HG02588 (cell line): ENCODE measurements around the gene SURF4.

Experiments
- ATAC-seq: cut with Tn5 transposase; IDR thresholded peaks from one replicate; pipeline ENCODE4 v1.9.1; 2021; ENCODE audit warnings: mild to moderate bottlenecking, moderate library complexity; ENCODE audit not compliant: unreplicated experiment

Gene SURF4

DNA sequence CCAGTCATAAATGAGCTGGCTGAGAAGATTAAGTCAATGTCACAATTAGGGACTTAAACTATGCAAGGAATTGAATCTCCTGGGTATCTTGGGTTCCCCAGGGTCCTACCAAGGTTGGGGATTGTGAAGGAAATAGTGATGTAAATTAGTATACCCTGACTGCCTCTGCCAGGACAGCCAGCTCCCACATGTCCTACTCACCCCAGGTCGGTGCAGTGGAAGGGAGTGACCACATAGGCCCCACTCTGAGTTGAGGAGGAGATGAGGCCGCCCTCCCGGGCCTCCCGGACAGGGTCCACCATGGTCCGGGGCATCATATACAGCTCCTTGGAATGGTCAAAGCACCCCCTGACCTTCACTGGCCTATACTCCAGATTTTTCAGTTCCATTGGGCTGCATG lies 22.3 kb downstream of the SURF4 start:
- ATAC-seq: no peak

DNA sequence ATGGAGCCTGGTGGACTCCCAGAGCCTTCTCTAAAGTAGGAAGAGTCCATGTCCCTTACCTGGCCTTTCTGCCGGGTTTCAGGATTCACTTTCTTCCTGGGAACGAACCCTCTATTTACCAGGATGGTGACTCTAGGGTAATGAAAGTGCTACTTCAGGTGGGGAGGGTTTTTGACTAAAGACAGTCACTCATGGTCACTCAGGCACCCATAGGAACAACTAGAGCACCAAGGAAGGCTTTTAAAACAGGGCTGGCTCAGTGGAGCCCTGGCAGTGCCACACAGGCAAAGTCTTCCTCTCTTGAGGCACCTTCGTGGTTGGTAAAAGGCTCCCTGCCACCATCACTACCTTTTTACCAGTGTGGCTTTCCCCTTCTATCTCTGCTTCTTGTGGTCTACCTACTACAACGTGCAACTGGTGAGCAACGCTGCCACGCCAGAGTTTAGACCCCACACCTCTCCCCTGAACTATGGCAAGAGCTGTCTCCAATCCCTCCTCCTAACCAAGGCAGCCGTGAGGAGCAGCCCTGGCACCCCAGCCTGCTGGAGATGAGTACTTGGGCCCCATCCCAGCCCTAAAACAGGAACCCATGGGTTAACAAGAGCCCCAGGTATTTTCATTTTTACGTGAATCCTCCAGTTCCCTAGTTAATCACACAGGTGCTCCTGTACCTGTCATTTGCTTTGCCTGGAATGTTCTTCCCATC lies 23.1 kb downstream of the SURF4 start:
- ATAC-seq: no peak

DNA sequence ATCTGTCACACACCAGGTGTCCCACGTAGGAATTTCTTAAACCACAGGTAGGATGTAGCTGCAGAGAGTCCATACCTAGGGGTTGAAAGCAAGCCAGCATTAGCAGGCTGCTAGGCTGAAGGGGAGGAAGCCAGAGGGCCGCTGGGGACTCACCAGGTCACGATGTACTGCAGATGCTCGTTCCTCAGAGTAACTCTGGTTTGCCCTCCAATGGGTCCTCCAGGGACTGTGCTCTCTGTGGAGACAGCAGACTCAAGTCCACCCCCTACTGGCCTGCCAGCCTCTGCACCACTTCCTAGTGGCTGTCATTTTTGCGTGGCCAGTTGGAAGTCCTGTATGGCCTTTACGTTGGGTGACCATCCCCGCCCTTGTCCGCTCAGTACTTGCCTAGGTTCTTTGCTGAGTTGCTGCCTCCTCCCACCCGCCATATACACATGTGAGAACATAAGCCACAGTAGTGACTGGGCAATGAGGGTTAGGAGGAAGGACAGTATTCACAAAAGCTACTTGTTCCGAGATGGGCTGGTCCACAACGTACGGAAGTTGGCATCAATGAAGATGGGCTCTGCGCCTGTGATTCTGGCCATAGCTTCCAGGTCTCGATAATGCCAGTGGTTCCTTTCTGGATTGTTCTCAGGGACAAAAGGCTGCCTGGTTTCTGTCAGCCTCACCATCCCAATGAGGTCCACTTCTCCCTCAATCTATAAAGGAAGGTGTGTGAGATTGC lies 23.8 kb downstream of the SURF4 start:
- no peak for ATAC-seq

DNA sequence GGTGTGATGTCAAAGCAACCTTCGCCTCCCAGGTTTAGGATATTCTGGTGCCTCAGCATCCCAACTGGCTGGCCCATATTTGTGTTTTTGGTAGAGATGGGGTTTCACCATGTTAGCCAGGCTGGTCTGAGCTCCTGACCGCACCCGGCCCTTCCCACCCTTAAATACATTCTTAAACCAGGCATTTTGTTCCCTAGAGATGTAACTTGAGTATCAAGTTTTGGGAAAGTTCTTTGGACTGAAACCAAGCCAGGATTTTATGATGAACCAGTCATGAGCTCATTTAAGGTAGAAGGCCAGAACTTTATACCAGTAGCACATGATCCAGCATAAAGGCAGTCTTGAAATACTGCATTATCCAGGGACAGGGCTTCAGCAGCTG lies 24.3 kb downstream of the SURF4 start:
- no peak for ATAC-seq

DNA sequence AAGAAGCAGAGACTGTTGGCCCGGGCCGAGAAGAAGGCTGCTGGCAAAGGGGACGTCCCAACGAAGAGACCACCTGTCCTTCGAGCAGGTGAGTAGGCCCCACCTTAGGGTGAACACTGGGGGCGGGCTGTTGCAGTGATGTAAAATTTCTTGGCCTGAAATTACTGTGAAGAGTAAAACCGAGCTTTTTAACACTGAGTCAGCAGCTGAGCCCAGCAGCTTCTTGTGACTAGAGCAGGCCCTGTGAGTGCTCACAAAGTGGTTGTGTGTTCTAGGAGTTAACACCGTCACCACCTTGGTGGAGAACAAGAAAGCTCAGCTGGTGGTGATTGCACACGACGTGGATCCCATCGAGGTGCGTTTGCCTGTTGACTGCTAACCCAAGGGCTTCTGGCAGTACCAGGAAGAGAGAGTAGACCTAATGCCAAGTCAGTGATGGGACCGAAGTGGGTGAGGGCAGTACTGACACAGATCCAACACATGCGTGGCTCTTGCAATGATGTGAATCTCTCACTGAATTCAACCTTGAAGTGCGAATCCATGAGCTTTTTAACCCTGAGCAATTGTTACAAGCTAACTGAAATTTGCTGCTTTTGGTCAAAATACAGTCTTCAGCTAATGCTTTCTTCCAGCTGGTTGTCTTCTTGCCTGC lies 25.8 kb downstream of the SURF4 start:
- ATAC-seq: no peak

DNA sequence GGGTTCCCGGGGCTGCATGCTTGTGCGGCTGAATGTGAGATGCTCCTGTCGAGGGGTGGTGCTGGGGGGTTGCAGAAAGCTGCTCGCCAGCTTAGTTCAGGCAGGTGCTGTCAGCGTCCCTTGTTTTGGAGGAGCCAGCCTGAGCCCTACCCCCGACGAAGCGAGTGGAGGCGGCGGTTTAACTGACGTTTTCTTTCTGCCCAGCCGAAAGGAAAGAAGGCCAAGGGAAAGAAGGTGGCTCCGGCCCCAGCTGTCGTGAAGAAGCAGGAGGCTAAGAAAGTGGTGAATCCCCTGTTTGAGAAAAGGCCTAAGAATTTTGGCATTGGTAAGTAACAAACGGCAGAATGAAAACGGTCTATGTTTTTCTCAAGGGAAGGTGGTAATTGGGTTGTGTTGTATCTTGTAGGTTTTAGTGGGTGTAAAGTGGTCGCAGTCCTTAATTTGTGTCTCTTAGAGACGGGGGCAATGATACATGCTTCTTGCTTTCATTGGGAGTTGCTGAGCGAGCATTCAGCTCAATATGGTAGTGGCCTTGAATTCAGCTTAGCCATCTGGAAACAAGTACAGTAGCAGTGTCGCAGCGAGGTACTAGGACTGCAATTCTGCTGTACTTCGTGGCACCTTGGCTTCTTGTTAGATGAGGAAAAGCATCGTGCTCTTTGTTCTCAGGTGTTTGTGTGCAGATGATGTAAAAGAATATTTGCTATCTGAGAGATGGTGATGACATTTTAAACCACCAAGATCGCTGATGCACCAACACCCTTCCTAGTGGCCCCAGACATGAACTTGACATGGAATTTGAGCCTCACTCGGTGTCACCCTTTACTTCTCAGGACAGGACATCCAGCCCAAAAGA lies 26.9 kb downstream of the SURF4 start:
- ATAC-seq: no peak

DNA sequence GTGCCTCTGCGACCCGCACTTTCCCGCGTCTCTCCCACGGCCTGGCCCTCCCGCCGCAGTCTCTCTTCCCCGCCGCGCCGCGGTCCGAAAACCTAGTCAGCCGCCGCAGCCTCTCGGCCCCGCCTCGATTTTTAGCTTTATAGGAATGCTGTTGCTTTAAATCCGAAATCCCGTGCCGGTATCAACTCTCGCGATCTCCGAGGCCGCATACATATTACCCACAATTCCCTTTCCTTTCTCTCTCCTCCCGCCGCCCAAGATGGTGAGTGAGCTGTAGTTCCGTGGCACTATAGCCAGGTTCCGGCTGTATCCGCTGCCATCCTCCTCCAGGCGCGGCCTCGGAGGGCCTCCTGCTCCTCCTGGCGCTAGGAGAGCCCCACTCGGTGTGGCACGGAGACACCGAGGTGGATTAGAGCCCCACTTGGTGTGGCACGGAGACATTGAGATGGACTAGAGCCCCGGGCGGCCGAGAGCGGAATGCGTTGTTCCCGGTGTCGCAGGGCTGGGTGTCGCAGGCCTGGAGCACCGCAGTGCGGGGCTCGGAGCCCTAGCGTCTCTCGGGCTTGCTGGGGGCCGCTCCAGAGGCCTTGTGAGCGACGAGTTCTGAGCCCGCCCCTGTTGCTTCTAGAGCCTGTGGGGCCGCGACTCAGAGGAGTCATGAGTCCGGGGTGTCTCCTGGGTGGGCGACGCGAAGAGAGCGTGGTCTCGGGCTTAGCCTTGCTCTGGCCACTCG lies 27.7 kb downstream of the SURF4 start, which contains the start of the genes MED22 and RPL7A:
Gene MED22, minus strand, starts transcription at position 147 of the 733 bp plus-strand sequence. CDS start 1,469 bp downstream, outside the sequence.
Gene RPL7A, plus strand, starts transcription at position 234 of the 733 bp plus-strand sequence. Its CDS starts 26 bp downstream, at position 260.
- peak; percentile 56 for ATAC-seq

DNA sequence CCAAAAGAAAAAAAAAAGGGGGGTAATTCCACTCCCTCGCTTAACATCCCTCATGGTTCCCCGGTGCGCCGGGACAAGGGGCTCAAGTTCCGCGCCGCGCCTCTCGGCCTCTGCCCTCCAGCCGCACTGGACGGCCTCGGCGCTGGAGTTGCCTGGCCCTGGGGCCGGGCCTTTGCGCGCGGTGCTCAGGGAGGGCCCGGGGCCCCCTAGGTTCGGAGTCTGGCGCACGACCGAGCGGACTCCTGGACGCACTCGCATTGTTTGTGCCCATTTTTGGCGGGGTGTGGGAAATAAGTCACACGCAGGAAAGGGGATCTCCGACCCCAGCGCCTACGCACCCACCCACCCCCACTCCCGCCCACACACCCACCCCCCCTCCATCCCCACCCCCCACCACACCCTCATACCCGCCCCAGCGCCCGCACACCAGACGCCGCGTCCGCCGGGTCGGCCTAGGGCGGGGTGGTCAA lies 28.3 kb downstream of the SURF4 start:
- ATAC-seq: peak; percentile 27

DNA sequence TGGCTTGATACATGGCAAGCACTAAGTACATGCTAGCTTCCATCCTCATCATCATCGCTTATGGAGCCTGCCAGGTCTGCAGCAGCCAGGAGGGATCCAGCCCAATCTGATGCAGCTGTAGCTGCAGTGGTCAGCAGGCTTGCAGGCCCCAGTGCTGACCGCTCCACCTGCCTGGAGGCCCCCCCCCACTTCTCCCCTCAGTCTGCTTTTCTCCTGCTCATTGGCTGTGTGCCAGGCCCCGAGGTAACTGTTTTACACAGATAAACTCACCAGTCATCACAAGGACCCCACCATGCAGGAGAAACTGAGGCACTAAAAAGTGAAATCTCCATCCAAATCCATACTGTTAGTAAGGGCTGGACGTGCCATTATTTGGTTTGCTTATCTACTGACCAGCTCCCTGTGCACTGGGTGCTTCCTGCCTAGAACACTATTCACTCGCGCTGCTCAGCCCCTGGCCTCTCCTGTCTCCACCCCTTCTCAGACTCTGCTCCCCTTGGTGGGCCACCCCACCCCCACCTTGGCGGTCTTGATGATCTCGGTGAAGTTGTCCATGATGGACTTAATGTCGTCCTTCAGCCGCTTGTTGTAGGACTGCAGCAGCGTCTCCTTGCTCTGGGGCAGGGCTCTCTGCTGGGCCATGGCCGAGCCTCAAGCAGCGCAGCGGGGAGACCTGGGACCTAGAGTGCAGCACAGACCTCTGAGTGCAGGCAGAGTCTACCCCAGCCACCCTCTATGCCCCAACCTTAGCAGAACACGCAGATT lies 29.7 kb downstream of the SURF4 start:
- no peak for ATAC-seq

DNA sequence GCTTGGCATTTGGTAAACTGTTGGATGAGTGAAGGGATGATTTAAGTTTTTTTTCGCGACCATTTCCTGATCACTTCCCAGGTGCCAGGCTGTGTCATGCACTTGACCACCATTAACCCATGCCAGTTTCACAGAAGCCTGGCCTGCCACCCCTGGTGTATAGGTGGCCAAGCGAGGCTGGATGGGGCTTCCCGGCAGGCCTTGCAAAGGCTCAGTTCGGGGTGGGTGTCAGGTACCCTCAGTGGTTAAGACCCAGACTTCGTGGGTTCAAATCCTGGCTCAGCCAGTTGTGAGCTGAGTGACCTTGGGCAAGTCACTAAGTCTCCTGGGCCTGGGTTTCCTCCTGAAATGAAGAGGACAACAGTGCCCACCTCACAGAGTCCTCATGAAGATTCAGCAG lies 30.3 kb downstream of the SURF4 start:
- ATAC-seq: no peak

DNA sequence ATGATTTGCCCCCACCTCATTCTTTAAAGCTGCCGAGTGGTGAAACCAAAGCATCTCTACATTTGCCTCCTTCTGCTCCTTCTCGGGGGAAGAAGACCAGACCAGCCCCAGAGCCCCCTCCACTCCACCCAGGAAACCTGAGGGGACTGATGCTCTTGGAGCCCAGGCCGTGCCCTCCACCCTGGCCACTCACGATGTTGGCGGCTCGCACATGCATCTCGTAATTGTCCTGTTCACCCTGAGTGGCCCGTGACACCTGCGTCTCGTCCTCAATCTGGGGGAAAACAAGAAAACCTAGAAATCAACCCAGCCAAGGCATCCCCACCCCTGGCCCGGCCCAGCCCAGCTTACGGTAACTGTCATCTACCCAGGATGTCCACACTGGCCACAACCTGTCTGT lies 30.9 kb downstream of the SURF4 start:
- no peak for ATAC-seq

DNA sequence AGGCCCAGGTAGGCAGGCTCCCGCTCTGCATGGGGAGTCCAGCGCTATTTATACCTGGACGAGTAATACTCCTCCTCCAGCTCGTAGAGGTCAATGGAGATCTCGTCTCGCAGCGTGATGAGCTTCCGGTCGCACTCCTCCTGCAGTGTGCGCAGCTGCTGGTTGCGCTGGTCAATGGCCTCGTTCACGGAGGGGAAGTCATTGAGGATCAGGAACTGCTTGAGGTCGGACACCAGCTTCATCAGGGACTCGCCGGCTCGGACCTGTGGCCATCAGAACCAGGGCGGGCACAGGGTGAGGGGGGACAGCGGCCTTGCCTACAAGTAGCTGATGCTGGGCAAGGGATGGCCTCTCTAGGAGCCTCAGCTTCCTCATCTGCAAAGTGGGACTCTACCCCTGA lies 31.8 kb downstream of the SURF4 start:
- no peak for ATAC-seq

DNA sequence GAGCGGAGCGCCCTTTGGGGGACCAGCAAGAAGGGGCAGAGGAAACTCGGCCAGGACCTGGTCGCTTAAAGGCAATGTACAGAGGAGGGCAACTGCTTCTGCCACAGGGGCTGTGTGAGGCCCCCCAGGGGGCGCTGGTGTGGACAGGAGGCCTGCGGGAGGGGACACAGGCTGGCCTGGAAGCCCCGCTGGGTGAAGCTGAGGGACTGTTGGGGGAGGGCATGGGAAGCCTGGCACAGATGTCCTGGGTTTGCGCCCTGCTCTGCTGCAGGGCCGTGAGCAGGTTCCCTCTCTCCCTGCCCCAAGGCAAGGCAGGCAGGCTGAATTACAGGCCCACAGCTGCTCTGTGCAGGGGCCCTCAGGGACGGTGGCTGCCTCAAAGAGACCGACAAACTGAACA lies 33.3 kb downstream of the SURF4 start:
- ATAC-seq: no peak

DNA sequence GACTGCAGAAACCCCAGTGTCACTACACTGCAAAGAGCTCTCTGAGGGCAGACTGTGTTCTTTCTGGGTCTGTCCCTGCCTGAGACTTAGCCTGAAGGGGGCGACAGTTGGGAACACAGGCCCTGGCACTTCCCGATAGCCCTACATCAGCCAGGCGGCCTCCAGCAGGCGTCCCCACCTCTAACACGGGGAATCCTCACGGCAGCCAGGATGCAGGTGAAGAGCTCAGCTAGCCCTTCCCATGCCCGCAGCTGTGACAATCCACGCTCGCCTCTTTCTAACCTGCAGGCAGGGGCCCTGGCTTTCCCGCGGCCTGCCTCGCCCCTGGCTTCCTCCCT lies 33.8 kb downstream of the SURF4 start:
- no peak for ATAC-seq

DNA sequence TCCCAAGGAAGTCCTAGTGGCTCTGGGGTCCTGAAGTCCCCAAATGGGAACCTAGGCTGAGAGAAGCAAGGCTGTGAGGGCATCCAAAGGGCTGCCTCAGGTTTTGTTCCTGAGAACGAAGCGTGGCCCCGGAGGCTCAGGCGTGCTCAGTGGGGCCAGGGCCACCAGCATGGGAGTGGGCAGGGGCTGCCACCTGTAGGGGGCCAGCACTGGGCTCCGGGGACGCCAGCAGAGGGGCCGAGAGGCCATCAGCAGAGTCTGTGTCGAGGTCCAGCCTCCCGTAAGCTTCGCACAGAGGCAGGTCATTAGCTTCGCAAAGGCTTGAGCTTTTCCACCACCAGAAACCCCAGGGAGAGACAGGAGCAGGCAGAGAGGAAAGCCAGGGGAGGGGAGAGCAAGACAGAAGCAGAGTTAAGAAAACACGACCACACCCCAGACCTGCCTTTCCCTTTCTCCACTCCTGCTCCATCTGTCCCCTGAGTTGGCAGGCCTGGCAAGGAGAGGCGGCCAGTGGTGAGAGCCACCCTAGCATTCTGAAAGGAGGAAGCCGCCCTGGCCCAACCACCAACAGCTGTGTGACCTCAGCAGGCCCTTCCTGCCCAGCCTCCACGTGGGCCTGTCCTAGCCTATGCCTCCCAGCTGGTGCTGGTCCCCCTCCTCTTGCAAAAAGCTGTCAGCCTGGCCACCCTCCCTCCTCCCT lies 34.3 kb downstream of the SURF4 start:
- no peak for ATAC-seq

DNA sequence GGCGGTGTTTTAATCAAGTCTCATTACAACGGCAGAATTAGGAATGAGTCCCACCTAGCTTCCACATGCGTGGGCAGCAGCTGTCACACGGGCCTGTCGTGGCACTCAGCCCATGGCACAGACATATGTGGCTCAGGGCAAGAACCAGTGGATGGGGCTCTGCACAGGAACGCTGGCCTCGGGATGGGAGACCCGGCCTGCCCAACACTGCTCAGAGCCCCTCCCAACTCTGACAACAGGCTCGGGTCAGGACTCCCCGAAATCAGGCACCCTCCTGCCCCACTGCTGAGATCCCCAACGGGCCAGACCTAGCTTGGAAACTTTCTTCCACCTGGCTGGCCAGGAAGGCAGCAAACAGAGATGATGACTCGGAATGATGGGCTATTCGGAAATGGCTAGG lies 34.9 kb downstream of the SURF4 start:
- ATAC-seq: no peak

DNA sequence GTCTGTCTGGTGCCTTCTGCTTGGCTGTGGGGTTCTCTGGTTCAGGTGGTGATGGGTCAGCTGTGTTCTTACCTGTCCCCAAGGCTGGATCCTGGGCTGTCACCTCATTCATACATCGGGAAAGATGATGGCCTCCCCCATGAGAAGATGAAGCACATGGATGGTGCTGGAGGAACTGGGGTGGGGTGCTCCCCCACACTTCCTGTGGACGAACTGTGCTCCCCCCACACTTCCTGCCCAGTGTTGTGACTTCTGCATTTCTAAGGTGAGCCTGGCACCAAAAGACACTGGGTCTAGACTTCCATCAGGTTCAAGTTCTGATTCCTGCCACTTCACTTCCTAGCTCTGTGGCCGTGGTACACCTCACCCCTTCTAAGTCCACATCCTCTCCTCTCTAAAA lies 35.6 kb downstream of the SURF4 start:
- no peak for ATAC-seq

DNA sequence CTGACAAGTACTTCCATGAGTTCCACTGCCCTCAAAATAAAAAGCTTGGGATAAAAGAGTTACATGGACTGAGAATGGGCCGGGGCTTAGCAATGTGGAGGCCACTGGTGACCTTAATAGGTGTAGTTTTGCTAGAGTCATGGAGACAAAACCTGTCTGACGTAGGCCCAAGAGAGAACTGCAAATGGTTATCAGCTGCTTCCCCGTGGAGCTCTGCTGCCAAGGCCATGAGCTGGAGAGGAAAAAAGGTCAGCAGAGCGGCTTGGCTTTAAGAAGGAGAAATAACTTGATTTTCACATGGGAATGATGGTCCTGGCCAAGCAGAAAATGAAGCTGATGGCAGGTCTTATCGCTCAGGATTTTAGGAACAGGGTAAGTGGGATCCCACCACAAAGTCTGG lies 36.2 kb downstream of the SURF4 start:
- ATAC-seq: no peak
